ENCODE measurements around the gene IFNA1. TPM values are rescaled to one million over a fixed set of nuclear protein-coding genes. Genes with fewer than 3 reads are reported as not detected.

The IFNA1 gene
- total RNA-seq, 1 experiment from 2014 or later: not detected

DNA sequence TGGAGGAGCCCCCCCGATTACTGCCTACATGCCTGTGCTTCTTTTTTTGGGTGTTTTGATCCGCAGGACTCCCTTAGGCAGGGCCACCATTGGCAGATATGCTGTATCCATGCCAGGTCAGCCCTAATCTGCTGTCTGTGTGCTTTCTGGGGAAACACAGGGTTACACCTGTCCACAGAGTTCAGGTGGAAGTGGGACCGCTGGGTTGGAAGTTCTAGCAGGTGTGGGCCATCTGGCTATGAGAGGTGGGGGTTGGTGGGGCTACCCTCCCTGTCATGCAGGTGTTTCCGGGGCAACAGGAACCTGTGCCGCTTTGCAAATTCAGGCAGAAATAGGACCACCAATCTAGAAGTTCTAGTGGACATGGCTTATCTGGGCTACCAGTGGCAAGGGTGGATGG is 24.9 kb downstream of the IFNA1 start:
- H2AFZ ChIP-seq (ENCODE audit: low read length): no peak overlapping the region
- H3T11ph ChIP-seq (ENCODE audit: low read length): no peak overlapping the region
- TF ChIP-seq, protein P1, sequence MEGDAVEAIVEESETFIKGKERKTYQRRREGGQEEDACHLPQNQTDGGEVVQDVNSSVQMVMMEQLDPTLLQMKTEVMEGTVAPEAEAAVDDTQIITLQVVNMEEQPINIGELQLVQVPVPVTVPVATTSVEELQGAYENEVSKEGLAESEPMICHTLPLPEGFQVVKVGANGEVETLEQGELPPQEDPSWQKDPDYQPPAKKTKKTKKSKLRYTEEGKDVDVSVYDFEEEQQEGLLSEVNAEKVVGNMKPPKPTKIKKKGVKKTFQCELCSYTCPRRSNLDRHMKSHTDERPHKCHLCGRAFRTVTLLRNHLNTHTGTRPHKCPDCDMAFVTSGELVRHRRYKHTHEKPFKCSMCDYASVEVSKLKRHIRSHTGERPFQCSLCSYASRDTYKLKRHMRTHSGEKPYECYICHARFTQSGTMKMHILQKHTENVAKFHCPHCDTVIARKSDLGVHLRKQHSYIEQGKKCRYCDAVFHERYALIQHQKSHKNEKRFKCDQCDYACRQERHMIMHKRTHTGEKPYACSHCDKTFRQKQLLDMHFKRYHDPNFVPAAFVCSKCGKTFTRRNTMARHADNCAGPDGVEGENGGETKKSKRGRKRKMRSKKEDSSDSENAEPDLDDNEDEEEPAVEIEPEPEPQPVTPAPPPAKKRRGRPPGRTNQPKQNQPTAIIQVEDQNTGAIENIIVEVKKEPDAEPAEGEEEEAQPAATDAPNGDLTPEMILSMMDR (conservative IDR thresholded peaks at IDR 0.05): no peak
- H3K4ac ChIP-seq (ENCODE audit: low read depth, low read length): no peak overlapping the region
- no peak overlapping the region for H2BK20ac ChIP-seq (ENCODE audit: low read depth, low read length, poor library complexity, severe bottlenecking)
- no peak overlapping the region for H2AK5ac ChIP-seq (ENCODE audit: insufficient read length, low read length)
- peaks cover 20 to 23% of the 10 kb centered on the region in 2 experiments for H3K9me3 Mint-ChIP-seq
- H3K4me1 ChIP-seq (ENCODE audit: insufficient read depth, low read length): no peaks in the 10 kb centered on the region
- no peak overlapping the region for H3K14ac ChIP-seq (ENCODE audit: insufficient read depth, low read length)
- no peak overlapping the region for H2BK15ac ChIP-seq (ENCODE audit: low read depth, low read length)
- no peaks in the 10 kb centered on the region for H3K23me2 ChIP-seq (ENCODE audit: insufficient read length, low read depth, low read length, poor library complexity, severe bottlenecking)
- no peaks in the 10 kb centered on the region for H4K20me1 ChIP-seq (ENCODE audit: control insufficient read depth, insufficient read depth, insufficient read length)
- H3K9ac ChIP-seq (ENCODE audit: extremely low read depth, insufficient read length, low read length): no peak overlapping the region
- H3K27ac ChIP-seq (ENCODE audit: insufficient read length, low read depth, low read length): no peak overlapping the region
- H3K23ac ChIP-seq (ENCODE audit: insufficient read length, low read depth, low read length): no peak overlapping the region
- no peak overlapping the region for H3K4me3 Mint-ChIP-seq
- no peak overlapping the region for H4K8ac ChIP-seq (replicated peaks; ENCODE audit: insufficient read length, low read depth, low read length)
- H3K27ac Mint-ChIP-seq: no peak overlapping the region; a peak in 1 of 7 replicates
- no peaks in the 10 kb centered on the region for H3K27me3 ChIP-seq (ENCODE audit: insufficient read depth, low read length)
- H3K4me2 ChIP-seq (ENCODE audit: insufficient read depth, insufficient read length, low read length): no peak overlapping the region
- H3K79me1 ChIP-seq (ENCODE audit: insufficient read depth, low read depth, low read length, poor library complexity, severe bottlenecking): no peaks in the 10 kb centered on the region
- H3K79me2 ChIP-seq (ENCODE audit: insufficient read depth, low read length): no peaks in the 10 kb centered on the region
- WGBS (ENCODE audit: extremely low coverage, insufficient read length, low lambda C conversion rate): no CpG with 5 or more reads among the region's 5 CpGs
- no peak overlapping the region for H2BK5ac ChIP-seq (ENCODE audit: insufficient read length, low read length)
- H2BK12ac ChIP-seq (ENCODE audit: insufficient read length, low read depth, low read length): no peak overlapping the region
- H3K4me1 Mint-ChIP-seq: no peaks in the 10 kb centered on the region
- H3K27me3 Mint-ChIP-seq (ENCODE audit: low read depth): no peaks in the 10 kb centered on the region; the same call in 1 of the 2 replicates
- H3K36me3 Mint-ChIP-seq (ENCODE audit: insufficient read depth in 1 of 3, low read depth in 3 of 3): peaks cover 0 to 11% (median 4%) of the 10 kb centered on the region in 3 experiments; a peak in 3 of 7 replicates
- H3K18ac ChIP-seq (ENCODE audit: insufficient read length, low read depth, low read length): no peak overlapping the region
- no peak for DNase-seq
- H3K9me3 ChIP-seq (ENCODE audit: control insufficient read depth, low read depth, low read length): no peaks in the 10 kb centered on the region
- no peak overlapping the region for H3K56ac ChIP-seq (ENCODE audit: insufficient read length, low read depth, low read length)
- H4K91ac ChIP-seq (ENCODE audit: insufficient read length, low read depth, low read length): no peak overlapping the region
- no peak overlapping the region for H4K5ac ChIP-seq (ENCODE audit: insufficient read length, low read depth, low read length)
- no peak overlapping the region for H2BK120ac ChIP-seq (ENCODE audit: low read depth, low read length, poor library complexity, severe bottlenecking)
